ENCODE data around the gene ACSM3.

GRCh38 chr16:20822521-20823325 lies 58.9 kb downstream of the ACSM3 start:
- TF ChIP-seq CTCF (IDR thresholded peaks at IDR 0.05) (no peak), POLR2A (IDR thresholded peaks at IDR 0.05) (no peak)

Data from right lobe of liver (tissue), 4 donors.